K562 (cell line): ENCODE results near the gene GALNT12. TPM values are rescaled to one million over a fixed set of nuclear protein-coding genes. Genes with fewer than 3 reads are reported as not detected.
A peak's percentile ranks its signal among the peaks of the same experiment; 100 is the strongest.

Source experiments
- ATAC-seq: fragments of 200-7000 bp; cut with Tn5 transposase; 3 replicates; pipeline ENCODE4 v1.9.1; 2020; ENCODE audit warnings: moderate library complexity
- BruUV-seq: library from RNA; stranded (reverse); fragments of 400-500 nt; replicated peaks from 2 replicates; lab custom pipeline; 2021; lab: Mats Ljungman, UMichigan
- CTCF ChIA-PET: fragments of 300-600 bp; formaldehyde crosslinking; extraction: SDS; loops from one replicate; lab custom pipeline; 2021; ENCODE audit warnings: low intra/inter-chr PET ratio; lab: Yijun Ruan, JAX
- POLR2A ChIA-PET: fragments of 300-600, 350-650 bp; sonication (Branson Sonifier 250); formaldehyde crosslinking; extraction: SDS; loops from one replicate; lab custom pipeline; 2021; ENCODE audit warnings: antibody characterized with exemption, inconsistent platforms; lab: Yijun Ruan, JAX
- DNase-seq, 4 experiments: peaks; one replicate each; pipeline versions ENCODE4 v3.0.0 to v3.0.0-alpha.2; 2011 to 2018; ENCODE audit warnings: low spot score in 3 of 4, mixed read lengths in 3 of 4; ENCODE audit errors: extremely low read depth in 1 of 4
- FAIRE-seq: peaks from 2 replicates; lab custom pipeline; 2011; peaks lifted over from hg19 to GRCh38; lab: Jason Lieb, UNC
- H2AFZ ChIP-seq: 2 replicates; pipeline ENCODE4 v1.6.0; 2011; ENCODE audit warnings: low read depth, low read length, control low read depth, inconsistent platforms
- H3K27ac ChIP-seq: fragments of 200-600 bp; 3 replicates; pipeline ENCODE4 v1.8.0; 2011; ENCODE audit warnings: low read depth, mild to moderate bottlenecking, control low read depth, inconsistent platforms, low read length, moderate library complexity, mixed read lengths; ENCODE audit errors: extremely low read depth
- H3K27me3 ChIP-seq, 2 experiments: fragments of 300-600 bp in 1 of 2; 2 replicates in 1 of 2; 3 replicates in 1 of 2; pipeline versions ENCODE4 v1.6.0 to v1.8.0; 2011; ENCODE audit warnings: inconsistent platforms in 2 of 2, low read length in 2 of 2, mild to moderate bottlenecking in 1 of 2, mixed read lengths in 1 of 2, moderate library complexity in 1 of 2; ENCODE audit not compliant: control insufficient read depth in 2 of 2, insufficient read depth in 2 of 2
- H3K36me3 ChIP-seq: fragments of 300-600 bp; 3 replicates; pipeline ENCODE4 v1.8.0; 2011; ENCODE audit warnings: mild to moderate bottlenecking, low read length, inconsistent platforms; ENCODE audit not compliant: control insufficient read depth, insufficient read depth
- H3K4me1 ChIP-seq, 2 experiments: fragments of 200-600 bp in 1 of 2; replicated peaks in 1 of 2; 2 replicates in 1 of 2; 3 replicates in 1 of 2; pipeline versions ENCODE4 v1.5.1 to v1.8.0; 2011; ENCODE audit warnings: inconsistent platforms in 2 of 2, low read length in 2 of 2, mild to moderate bottlenecking in 1 of 2, mixed read lengths in 1 of 2, moderate library complexity in 1 of 2; ENCODE audit not compliant: control insufficient read depth in 2 of 2, insufficient read depth in 2 of 2
- H3K4me2 ChIP-seq: 2 replicates; pipeline ENCODE4 v1.6.1; 2011; ENCODE audit warnings: low read length, control low read depth, inconsistent platforms, mixed read lengths; ENCODE audit not compliant: insufficient read depth
- H3K4me3 ChIP-seq: fragments of 200-600 bp; sonication (generic), shearing (Covaris generic); 2 replicates; pipeline ENCODE4 v1.5.1; 2016; ENCODE audit warnings: control low read depth, inconsistent platforms
- H3K79me2 ChIP-seq: fragments of 200-600 bp; 3 replicates; pipeline ENCODE4 v1.8.0; 2011; ENCODE audit warnings: low read length, inconsistent platforms; ENCODE audit not compliant: control insufficient read depth, insufficient read depth
- H3K9ac ChIP-seq, 2 experiments: 2 replicates each; pipeline versions ENCODE4 v1.6.0 to v1.6.1; 2011; ENCODE audit warnings: low read depth in 2 of 2, low read length in 2 of 2, control low read depth in 1 of 2, inconsistent platforms in 1 of 2, mild to moderate bottlenecking in 1 of 2, mixed read lengths in 1 of 2; ENCODE audit not compliant: insufficient read depth in 1 of 2
- H3K9me1 ChIP-seq: one replicate; pipeline ENCODE4 v1.6.0; 2011; ENCODE audit warnings: inconsistent platforms, mild to moderate bottlenecking, low read length, moderate library complexity; ENCODE audit not compliant: control insufficient read depth, insufficient read depth
- H3K9me3 ChIP-seq: replicated peaks from 2 replicates; pipeline ENCODE4 v1.5.1; 2011; ENCODE audit warnings: low read depth, low read length, inconsistent platforms; ENCODE audit not compliant: control insufficient read depth, insufficient read depth
- H4K20me1 ChIP-seq: replicated peaks from 2 replicates; pipeline ENCODE4 v1.6.1; 2011; ENCODE audit warnings: low read length, inconsistent platforms, mixed read lengths; ENCODE audit not compliant: control insufficient read depth, insufficient read depth
- CREM ChIP-seq: IDR thresholded peaks from 2 replicates; pipeline ENCODE4 v1.6.1; 2014; ENCODE audit warnings: antibody characterized with exemption, low read depth
- EGR1 ChIP-seq: fragments of 450-650 bp; conservative IDR thresholded peaks from 2 replicates; pipeline ENCODE4 v1.6.1; 2017; ENCODE audit warnings: mild to moderate bottlenecking
- HSF4 ChIP-seq: fragments of 250-450 bp; sonication (Bioruptor Pico); IDR thresholded peaks from 2 replicates; pipeline ENCODE4 v2.1.2; 2022; ENCODE audit warnings: mild to moderate bottlenecking, moderate library complexity, borderline replicate concordance
- IFI16 ChIP-seq: fragments of 250-450 bp; sonication (Bioruptor Pico); IDR thresholded peaks from 2 replicates; pipeline ENCODE4 v2.1.2; 2022; ENCODE audit warnings: mild to moderate bottlenecking, inconsistent platforms
- RFX1 ChIP-seq: fragments of 450-650 bp; IDR thresholded peaks from 2 replicates; pipeline ENCODE4 v1.6.1; 2016; ENCODE audit warnings: mild to moderate bottlenecking, moderate library complexity
- SNRNP70 ChIP-seq: fragments of 200-400 bp; formaldehyde crosslinking; optimal IDR thresholded peaks from 2 replicates; pipeline ENCODE3; 2017; ENCODE audit warnings: low read depth, low read length
- WHSC1 ChIP-seq: IDR thresholded peaks from one replicate; pipeline ENCODE4 v1.6.1; 2012; ENCODE audit warnings: low read length, control low read depth, inconsistent platforms
- ZBTB34 ChIP-seq: fragments of 250-450 bp; sonication (Bioruptor Pico); IDR thresholded peaks from 2 replicates; pipeline ENCODE4 v1.8.0; 2021; ENCODE audit warnings: mild to moderate bottlenecking, moderate library complexity
- ZBTB5 ChIP-seq: fragments of 450-650 bp; IDR thresholded peaks from 2 replicates; pipeline ENCODE4 v1.6.1; 2017; ENCODE audit warnings: antibody characterized with exemption
- ZNF197 ChIP-seq: fragments of 200-800 bp; sonication (Bioruptor generic); IDR thresholded peaks from 2 replicates; pipeline ENCODE4 v1.6.1; 2016; ENCODE audit warnings: low read depth, missing genetic modification characterization, missing compliant biosample characterization
- ZNF263 ChIP-seq: sonication (generic); formaldehyde crosslinking; IDR thresholded peaks from 2 replicates; pipeline ENCODE4 v1.8.0; 2022; ENCODE audit warnings: mild to moderate bottlenecking, missing genetic modification reagents, borderline replicate concordance
- ZNF316 ChIP-seq: fragments of 450-650 bp; IDR thresholded peaks from 2 replicates; pipeline ENCODE4 v1.6.1; 2016
- WGBS: fragments of 100-300 bp; shearing (Covaris generic); methylation state at CpG from one replicate; pipeline ENCODE4 v1.1.6; 2016; ENCODE audit warnings: low coverage, mixed read lengths; ENCODE audit not compliant: insufficient coverage; ENCODE audit errors: missing lambda C conversion rate; 5-methylcytosine and 5-hydroxymethylcytosine counted together
- in situ Hi-C: fragments of 300-500 bp; cut with MboI; formaldehyde crosslinking; loops from 4 replicates; pipeline ENCODE4 v1.15.0; 2018; ENCODE audit warnings: inconsistent platforms, mixed read lengths
- intact Hi-C: fragments of 100-400 bp; cut with micrococcal nuclease; formaldehyde crosslinking; loops from 2 replicates; pipeline ENCODE4 v1.14.2; 2022
- polyA plus RNA-seq, 8 experiments: library from polyadenylated mRNA; depleted of rRNA in 4 of 8; stranded (reverse) in 5 of 8; unstranded in 3 of 8; fragments of >200 nt; fragmentation: Nextera tagmentation in 2 of 8; fragmentation: Illumina TruSeq in 1 of 8; extraction: Ambion mirVana in 2 of 8; extraction: Trizol in 1 of 8; gene quantifications; 2 replicates each; pipeline versions ENCODE4 v1.2.1 to v1.2.3, GENCODE V29; 2011 to 2014; ENCODE audit warnings: inconsistent platforms in 1 of 8, missing spikeins in 1 of 8
- total RNA-seq, 7 experiments: library from RNA; depleted of rRNA in 6 of 7; stranded (reverse); fragments of >200 nt in 6 of 7; fragmentation: Illumina TruSeq in 2 of 7; extraction: Trizol in 2 of 7; gene quantifications; 2 replicates each; pipeline versions ENCODE4 v1.2.1 to v1.2.3, GENCODE V29; 2011 to 2021; ENCODE audit warnings: low replicate concordance in 1 of 7
- TF ChIP-seq, protein P1 (sequence below): fragments of 250-450 bp; sonication (Bioruptor Pico); IDR thresholded peaks from 2 replicates; pipeline ENCODE4 v1.4.0; 2020; ENCODE audit warnings: mild to moderate bottlenecking, moderate library complexity, borderline replicate concordance

The GALNT12 gene
- total and polyA plus RNA-seq, 9 of the 15 experiments (the other 6 are each of a cell fraction or from before 2014, with no cell fraction given): 29.7 to 82.9 (median 44.2) TPM

GRCh38 chr9:98818764-98819163, 11.3 kb downstream of the GALNT12 start (continued):
- TF ChIP-seq ZNF197 (CRISPR knock-in tag) (no peak), RFX1 (no peak)

DNA sequence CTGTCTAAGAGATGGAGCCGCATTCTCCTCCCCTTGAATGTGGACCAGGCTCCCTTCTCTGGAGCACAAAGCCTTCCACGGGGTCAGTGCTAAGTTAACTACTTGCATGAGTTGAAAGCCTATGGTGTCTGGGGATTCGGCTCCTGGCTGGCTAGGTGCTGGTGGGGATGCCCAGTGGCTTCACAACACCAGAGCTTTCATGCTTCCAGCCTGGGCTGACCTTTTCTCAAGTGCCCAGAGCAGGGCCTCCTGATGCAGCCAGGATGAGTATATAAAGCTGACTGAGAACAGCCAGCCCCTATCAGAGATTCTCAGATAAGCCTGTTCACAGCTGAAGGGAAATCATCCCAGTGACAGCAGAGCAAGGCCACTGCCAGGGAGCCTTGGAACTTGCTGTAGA, 11.8 kb downstream of the GALNT12 start:
- Histone ChIP-seq H2AFZ (no peak overlapping the region), H4K20me1 (no peaks in the 10 kb centered on the region), H3K27ac (no peak overlapping the region), H3K36me3 (peaks cover 36% of the 10 kb centered on the region; the same call in 2 of the 3 replicates), H3K27me3 (no peaks in the 10 kb centered on the region), H3K4me2 (no peak overlapping the region), H3K9ac (no peak overlapping the region), H3K79me2 (no peaks in the 10 kb centered on the region), H3K4me3 (no peak overlapping the region), H3K9me3 (peaks cover 4% of the 10 kb centered on the region), H3K9me1 (no peaks in the 10 kb centered on the region), H3K4me1 (peaks cover 6 to 9% of the 10 kb centered on the region in 2 experiments; a peak in 4 of 5 replicates)
- TF ChIP-seq ZNF263 (CRISPR knock-in tag): no peak
- no peak for TF ChIP-seq ZNF316
- TF ChIP-seq EGR1: no peak
- no peak for TF ChIP-seq SNRNP70
- TF ChIP-seq HSF4 (CRISPR knock-in tag): no peak
- no peak for TF ChIP-seq IFI16 (CRISPR knock-in tag)
- TF ChIP-seq ZBTB34: no peak
- TF ChIP-seq, protein P1, sequence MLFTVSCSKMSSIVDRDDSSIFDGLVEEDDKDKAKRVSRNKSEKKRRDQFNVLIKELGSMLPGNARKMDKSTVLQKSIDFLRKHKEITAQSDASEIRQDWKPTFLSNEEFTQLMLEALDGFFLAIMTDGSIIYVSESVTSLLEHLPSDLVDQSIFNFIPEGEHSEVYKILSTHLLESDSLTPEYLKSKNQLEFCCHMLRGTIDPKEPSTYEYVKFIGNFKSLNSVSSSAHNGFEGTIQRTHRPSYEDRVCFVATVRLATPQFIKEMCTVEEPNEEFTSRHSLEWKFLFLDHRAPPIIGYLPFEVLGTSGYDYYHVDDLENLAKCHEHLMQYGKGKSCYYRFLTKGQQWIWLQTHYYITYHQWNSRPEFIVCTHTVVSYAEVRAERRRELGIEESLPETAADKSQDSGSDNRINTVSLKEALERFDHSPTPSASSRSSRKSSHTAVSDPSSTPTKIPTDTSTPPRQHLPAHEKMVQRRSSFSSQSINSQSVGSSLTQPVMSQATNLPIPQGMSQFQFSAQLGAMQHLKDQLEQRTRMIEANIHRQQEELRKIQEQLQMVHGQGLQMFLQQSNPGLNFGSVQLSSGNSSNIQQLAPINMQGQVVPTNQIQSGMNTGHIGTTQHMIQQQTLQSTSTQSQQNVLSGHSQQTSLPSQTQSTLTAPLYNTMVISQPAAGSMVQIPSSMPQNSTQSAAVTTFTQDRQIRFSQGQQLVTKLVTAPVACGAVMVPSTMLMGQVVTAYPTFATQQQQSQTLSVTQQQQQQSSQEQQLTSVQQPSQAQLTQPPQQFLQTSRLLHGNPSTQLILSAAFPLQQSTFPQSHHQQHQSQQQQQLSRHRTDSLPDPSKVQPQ (CRISPR knock-in tag): no peak
- TF ChIP-seq CREM: no peak
- TF ChIP-seq ZBTB5: no peak
- TF ChIP-seq WHSC1: no peak
- ATAC-seq (peak; percentile 40; the same call in 2 of the 3 replicates), FAIRE-seq (no peak), DNase-seq (no peak)
- ChIA-PET POLR2A (interaction anchor here (1.6 to 2.1 kb wide), 2 partner anchors 11 to 15 kb away, joined by 3 to 8 read pairs; no protein-coding TSS in a partner anchor), CTCF (no interaction called here)
- 74% methylated on average over 3 of the region's 3 CpGs for WGBS
- intact Hi-C loops (no loop called here), in situ Hi-C loops (no loop called here)
- no TSS peak for BruUV-seq
